GM10266 (cell line): ENCODE data around the gene WBP4.

Source experiments
- DNase-seq: peaks from one replicate; pipeline ENCODE4 v3.0.0; 2012; ENCODE audit errors: extremely low spot score
- CTCF ChIP-seq: IDR thresholded peaks from 2 replicates; pipeline ENCODE4 v1.5.1; 2012; ENCODE audit warnings: mild to moderate bottlenecking, low read depth; ENCODE audit not compliant: control insufficient read depth, insufficient read depth; ENCODE audit errors: missing control alignments

Gene WBP4

GRCh38 chr13:41019011-41019487 is 42.3 kb upstream of the WBP4 start, which contains the start of gene ELF1:
Gene ELF1 (minus strand): TSS chr13:41019316. CDS start chr13:40982054, 37,262 bp downstream.
- peak; percentile 60 for DNase-seq
- TF ChIP-seq CTCF, result no peak

- no peak for TF ChIP-seq CTCF
- DNase-seq, result no peak
These were observed 41.5 kb upstream of the WBP4 start for GRCh38 chr13:41019578-41020347.

- TF ChIP-seq CTCF, result no peak
- DNase-seq, result no peak
These were observed 35.8 kb upstream of the WBP4 start for GRCh38 chr13:41025518-41025917.

- TF ChIP-seq CTCF, result no peak
- DNase-seq, result no peak
These were observed 34.5 kb upstream of the WBP4 start for GRCh38 chr13:41026788-41027187.

- TF ChIP-seq CTCF, result no peak
- DNase-seq, result no peak
These were observed 33.3 kb upstream of the WBP4 start for GRCh38 chr13:41028051-41028450.

GRCh38 chr13:41029629-41030028 is 31.7 kb upstream of the WBP4 start:
- DNase-seq, result no peak
- TF ChIP-seq CTCF, result peak; percentile 21

GRCh38 chr13:41032691-41033376 is 28.5 kb upstream of the WBP4 start:
- no peak for TF ChIP-seq CTCF
- DNase-seq, result no peak
